ENCODE results near the gene ZNF385B.

ZNF385B gene

DNA sequence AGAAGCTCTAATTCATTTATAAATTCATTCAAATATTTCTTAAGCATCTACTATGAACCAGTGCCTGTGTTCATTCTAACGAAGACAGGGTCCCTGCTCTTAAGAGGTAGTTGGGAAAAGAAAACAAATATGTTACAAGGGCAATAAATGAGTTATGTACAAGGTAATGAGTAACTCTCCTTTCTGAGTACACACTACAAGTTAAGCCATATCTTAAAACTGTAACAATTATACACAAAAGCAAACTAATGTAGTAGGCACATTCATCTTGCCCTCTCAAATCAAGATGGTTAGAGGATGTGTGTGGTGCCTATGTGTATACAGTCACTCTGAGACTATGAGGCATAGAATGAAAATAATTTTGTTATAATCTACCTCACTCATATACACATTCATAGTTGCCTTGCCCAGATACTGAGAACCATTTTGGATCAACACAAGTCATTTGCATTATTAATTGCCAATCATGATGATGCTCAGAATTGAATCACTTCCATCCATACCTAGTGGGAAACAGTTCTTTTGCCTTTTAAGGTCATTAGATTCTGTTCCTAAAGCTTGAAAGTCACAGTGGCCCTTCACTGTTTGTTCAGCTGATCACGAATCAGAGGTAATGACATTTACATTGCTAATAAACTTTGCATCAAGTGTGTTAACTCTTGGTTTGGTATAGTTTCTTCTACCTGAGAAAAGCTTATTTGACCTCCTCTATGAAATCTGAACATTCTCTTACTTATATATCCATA is 283.1 kb downstream of the ZNF385B start:
- no peak for DNase-seq

DNA sequence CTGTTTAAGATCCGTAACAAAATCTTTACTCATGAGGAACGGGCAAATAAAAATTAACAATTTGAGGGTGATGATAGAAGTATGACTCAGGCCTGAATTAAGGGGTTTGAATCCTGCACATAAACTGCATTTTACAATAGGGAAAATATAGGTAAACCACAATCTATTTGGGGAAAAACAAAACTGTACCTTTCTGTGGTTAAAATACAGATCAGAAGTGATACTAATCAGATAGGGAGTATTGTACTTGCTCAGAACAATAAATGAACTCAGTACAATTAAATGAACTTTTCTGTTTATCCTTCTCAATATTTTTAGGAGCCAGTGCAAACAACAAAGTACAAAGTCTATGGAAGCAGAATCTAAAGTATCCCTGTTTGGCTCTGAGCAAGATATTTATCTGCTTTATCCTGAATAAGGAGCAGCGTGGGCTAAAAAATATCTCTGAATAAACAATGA is 287.3 kb downstream of the ZNF385B start:
- no peak for DNase-seq

GRCh38 chr2:179572544-179572943 is 288.9 kb downstream of the ZNF385B start:
- DNase-seq = no peak

GRCh38 chr2:179571721-179572120 is 289.7 kb downstream of the ZNF385B start:
- no peak for DNase-seq

- DNase-seq = no peak
These were observed 290.2 kb downstream of the ZNF385B start for GRCh38 chr2:179571252-179571651.

GRCh38 chr2:179569831-179570233 is 291.6 kb downstream of the ZNF385B start:
- no peak for DNase-seq

DNA sequence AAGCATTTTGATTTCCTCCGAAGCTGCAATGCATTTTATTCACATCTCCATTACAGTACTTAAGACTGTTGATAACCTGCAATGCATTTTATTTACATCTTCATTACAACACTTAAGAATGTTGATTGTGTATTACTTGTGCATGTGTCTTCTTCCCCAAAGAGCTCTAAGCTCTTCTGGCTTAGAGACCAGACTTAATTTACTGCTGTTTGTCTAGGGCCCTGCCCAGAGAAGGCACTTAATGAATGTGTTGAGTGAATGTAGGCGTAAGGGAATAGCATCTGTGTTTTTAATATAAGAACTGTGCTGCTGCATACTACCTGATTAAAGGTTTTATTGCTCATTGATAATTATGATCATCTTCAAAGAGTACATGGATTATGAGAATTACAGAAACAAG is 295.6 kb downstream of the ZNF385B start:
- DNase-seq = no peak

- no peak for DNase-seq
These were observed 299.0 kb downstream of the ZNF385B start for GRCh38 chr2:179562330-179562885.

GRCh38 chr2:179561702-179562101 is 299.7 kb downstream of the ZNF385B start:
- no peak for DNase-seq

DNA sequence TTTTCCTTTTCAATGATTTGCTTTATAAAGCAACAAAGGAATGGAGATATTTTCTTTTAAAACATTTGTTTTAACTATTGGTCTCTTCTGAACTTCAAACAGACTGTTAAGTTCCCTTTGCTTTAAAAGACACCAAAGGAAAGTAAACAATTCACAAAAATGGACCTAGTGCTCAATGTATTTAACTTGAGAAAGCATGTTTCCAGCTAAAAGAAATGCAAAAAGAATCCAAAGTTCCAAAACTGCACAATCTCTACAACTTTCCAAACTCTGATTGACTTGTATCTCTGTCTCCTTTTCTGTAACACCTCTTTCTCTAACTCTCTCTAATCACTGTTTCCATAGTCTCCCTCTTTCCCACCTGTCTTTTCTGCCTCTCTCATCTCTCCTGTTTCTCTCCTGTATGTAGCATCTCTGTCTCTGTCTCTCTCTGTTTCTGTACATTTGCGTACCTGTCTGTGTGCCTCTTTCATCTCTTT is 301.1 kb downstream of the ZNF385B start:
- no peak for DNase-seq

DNA sequence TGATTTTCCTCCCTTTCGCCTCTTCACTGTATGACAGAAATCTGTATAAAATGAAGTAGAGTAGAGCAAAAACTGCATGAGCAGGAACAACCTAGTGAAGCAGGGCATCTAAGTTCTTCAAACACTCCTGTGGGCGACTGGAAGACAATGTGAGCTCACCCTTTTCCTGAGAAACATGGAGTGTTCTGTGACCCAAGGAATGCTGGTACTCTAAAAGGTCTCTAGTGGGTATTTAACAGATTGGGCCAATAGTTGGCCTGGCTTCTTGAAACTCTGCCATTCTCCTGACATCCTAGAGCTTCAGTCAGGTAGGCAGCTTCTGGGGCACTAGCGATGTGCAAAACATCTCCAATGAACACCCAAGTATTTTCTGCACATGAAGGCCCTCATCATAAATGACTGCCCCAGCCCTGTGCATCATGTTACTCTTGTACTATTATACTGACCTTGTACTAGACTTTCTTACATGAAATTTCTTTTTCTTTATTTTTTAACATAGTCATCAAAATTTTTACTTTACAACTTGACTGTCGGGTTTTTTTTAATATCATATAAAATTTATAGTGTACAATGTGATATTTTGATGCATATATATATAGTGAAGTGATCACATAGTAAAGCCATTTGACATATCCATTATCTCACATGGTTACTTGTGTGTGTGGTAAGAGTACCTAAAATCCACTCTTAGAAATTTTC is 302.2 kb downstream of the ZNF385B start:
- DNase-seq = no peak

GRCh38 chr2:179558010-179558934 is 303.1 kb downstream of the ZNF385B start:
- no peak for DNase-seq

GRCh38 chr2:179556425-179556824 is 305.0 kb downstream of the ZNF385B start:
- no peak for DNase-seq

DNA sequence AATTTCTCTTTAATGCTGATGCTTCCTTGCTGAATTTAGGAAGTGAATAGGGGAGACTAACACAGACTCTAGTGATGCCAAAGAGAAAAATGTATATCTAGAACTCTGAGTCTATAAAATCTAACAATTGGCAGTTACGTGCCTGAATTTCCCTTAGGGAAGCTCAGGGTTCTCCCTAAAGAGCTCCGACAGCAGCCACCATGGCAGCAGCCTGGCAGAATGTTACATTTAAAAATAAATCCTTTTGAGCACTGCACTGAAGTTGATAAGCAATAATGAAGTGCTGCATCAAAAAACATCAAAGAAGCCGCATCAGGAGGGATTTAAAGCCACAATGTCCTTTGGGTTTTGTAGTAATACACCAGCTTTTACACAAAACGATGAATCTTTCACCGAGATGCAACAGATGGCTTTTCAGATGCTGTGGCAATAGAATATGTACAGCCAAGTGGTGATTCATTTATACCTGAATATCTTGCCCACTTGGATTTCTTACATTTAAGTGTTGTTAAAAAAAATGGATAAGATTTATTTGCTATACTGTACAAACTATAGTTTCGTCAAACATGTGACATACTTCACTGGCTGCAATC is 305.6 kb downstream of the ZNF385B start:
- DNase-seq = no peak

DNA sequence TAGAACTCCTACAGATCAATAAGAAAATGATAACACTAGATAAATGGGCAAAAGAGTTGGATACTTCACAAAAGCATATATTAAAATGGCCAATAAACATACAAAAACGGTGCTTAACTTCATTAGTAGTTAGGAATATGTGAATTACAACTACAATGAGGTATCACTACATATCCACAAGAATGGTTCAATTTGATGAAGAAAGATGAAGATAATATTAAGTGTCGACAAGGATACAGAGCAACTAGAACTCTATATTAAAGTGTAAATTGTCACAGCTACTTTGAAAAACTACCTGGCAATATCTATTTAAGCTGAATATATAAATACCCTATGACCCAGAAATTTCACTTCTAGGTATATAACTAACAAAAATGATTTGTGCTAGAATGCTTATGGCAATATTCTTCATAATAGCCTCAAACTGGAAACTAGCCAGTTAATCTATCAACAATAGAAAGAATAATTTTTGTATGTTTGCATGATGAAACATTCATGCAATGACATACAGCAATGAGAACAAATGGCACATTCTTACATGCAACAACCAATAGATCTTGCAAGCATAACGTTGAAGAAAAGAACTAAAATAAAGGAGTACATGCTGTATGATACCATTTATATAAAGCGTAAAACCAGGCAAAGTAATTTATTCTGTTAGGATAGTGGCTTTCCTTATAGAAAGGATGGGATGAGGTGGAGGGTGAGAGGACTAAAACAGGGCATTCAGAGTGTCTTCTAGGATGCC is 306.6 kb downstream of the ZNF385B start:
- no peak for DNase-seq

DNA sequence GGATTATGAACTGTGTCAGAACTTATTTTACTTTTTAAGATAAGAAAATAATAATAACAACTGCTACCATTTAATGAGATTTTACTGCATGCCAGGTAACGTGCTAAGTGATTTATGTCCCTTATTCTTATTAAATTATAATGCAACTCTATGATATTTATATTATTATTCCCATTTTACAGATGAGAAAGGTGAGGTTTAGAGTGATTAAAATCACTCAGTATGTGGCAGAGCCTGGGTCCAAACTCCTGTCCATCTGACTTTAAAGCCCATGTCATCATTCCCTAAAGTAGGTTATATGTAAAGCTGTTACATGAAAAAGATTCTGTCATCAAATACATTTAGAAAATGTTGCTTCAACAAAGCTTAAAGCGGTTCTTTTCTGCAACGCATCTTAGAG is 308.0 kb downstream of the ZNF385B start:
- no peak for DNase-seq

- no peak for DNase-seq
These were observed 309.8 kb downstream of the ZNF385B start for GRCh38 chr2:179551539-179552045.

- no peak for DNase-seq
These were observed 310.6 kb downstream of the ZNF385B start for GRCh38 chr2:179550849-179551248.

- no peak for DNase-seq
These were observed 311.2 kb downstream of the ZNF385B start for GRCh38 chr2:179550214-179550613.

DNA sequence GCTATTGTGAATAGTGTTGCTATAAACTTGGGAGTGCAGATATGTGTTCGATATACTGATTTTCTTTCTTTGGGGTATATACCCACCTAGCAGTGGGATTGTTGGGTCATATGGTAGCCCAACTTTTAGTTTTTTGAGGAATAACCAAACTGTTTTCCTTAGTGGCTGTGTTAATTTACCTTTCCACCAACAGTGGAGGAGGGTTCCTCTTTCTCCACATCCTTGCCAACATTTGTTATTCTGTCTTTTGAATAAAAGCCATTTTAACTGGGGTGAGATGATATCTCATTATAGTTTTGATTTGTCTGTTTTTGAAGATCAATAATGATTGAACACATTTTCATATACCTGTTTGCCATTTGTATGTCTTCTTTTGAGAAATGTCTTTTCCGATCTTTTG is 314.8 kb downstream of the ZNF385B start:
- no peak for DNase-seq

GRCh38 chr2:179545024-179545423 is 316.4 kb downstream of the ZNF385B start:
- no peak for DNase-seq
